Dermis blood vessel endothelial cell (primary cell): ENCODE results near the gene HCK. TPM values are rescaled to one million over a fixed set of nuclear protein-coding genes. Genes with fewer than 3 reads are reported as not detected.

Experiments
- DNase-seq: peaks from one replicate; pipeline ENCODE4 v3.0.0; 2010
- total RNA-seq: library from RNA; depleted of rRNA; stranded (reverse); fragments of >200 nt; gene quantifications from 2 replicates; pipeline ENCODE4 v1.2.3, GENCODE V29; 2014

HCK gene
- total RNA-seq, 1 donor from 2014 or later: not detected

DNA sequence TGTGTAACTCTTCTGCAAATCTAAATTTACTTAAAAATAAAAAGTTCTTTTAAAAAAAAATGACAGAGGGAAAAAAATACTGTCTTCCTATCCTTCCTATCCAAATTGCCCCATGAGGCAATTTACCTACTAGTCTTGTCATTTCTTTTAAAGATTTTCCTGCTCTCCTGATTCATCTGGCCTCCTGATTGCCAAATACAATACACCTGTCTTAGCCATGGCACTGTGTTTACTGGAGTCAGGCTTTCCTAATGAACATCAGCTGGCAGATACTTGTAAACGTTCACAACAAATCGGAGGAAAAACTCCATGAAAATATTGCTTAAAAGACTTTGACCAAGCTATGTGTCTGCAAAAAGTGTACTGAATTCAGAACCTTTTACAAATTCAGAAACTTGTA, 78.9 kb downstream of the HCK start:
- DNase-seq: no peak

DNA sequence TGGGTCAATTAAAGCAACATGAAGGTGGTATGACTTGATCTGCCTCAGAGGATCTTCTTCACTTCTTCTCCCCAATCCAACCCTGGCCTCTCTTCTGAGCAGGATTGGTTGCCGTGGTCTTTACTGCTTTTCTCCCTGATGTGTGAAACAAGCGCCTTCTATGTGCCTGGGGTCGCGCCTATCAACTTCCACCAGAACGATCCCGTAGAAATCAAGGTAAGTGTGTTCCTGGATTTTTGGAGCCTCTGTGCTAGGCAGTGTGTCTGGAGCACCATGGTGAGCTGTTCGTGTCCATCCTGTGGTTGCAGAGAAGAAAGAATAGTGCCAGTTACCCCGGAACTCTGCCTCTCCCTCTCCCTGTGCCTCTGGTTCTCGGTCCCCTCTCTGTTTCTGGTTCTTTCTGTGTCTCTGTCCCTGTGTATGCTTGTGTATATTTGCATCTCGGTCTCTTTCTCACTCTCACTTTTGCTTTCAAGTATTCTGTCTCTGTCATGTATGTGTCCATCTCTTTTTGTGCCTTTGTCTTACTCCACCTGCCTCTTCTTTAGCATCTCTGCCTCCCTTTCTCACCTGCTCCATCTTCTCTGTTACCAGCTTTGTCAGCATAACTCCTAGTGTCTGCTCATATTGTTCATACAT, 81.0 kb downstream of the HCK start:
- no peak for DNase-seq

DNA sequence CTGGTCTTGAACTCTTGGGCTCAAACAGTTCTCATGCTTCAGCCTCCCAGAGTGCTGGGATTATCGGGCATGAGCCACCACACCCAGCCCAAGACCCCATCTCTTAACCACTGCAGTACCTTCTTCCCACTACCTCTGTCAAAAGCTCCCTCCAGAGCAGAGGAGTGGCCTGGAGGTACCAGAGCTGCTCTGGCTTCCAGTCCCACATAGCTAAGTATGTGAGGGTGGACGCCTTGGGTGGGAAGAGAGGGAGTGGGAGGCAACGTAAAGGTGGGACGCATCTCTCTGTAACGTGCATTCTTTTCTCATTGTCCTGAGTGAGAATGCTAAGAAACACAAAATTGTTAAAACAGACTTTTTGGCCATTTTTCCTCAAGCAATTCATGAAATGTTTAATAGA, 82.0 kb downstream of the HCK start:
- no peak for DNase-seq

DNA sequence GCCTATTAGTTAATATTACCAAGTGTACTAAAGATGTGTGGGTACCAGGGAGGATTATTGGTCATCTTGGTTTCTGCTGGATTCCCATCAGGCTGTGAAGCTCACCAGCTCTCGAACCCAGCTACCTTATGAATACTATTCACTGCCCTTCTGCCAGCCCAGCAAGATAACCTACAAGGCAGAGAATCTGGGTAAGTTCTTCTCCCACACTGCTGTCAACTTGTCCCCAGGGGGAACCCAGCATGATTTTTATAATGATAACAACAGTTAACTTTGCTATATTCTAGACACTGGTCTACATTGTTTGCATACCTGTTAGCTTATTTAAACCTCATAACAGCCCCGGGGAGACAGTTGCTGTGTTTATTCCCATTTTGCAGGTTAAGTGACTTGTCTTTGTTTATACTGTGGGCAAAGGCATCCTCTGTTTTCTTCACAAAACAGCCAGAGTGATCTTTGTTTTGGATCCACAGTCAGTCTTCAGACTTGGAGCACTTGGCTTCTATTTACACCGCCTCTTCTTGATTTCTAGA, 84.0 kb downstream of the HCK start:
- DNase-seq: no peak

- no peak for DNase-seq
These were observed 86.9 kb downstream of the HCK start for GRCh38 chr20:32138921-32139320.

DNA sequence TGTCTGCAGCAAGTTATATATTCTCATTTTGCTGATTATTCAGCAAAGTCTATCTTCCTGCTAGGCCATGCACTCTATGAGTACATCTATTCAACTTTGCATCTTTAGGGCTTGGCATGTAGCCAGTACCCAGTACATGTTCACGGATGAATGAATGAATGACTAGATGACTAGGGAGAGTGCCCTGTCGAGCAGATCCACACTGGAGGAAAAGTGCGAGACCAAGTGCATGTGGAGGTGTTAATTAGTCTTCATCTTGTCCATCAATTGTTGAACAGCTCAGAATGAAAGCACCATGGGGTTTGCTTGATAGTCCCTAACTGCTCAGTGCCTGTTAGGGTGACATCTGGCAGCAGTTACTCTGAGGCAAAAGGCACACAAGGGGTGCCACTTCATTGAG, 87.9 kb downstream of the HCK start:
- no peak for DNase-seq

GRCh38 chr20:32140603-32141002, 88.6 kb downstream of the HCK start:
- DNase-seq: no peak

GRCh38 chr20:32141465-32141980, 89.5 kb downstream of the HCK start:
- DNase-seq: no peak

DNA sequence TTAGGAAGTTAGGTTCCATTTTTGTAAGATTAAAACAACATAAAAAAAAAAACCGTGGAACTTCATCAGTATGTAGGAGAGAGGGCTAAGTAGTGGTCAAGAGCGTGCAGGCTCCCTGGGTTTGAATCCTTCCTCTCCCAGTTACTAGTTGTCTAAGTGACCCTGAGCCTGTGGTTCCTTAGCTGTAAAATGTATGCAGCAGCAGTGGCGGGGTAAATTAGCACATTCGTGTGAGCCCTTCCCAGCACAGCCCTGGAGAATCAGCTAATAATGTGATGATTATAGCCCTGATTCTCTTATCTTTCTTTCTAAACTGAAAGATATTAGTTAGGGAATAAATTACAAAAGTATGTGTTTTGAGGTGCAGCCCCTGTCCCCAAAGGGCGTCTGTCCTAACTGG, 90.0 kb downstream of the HCK start:
- no peak for DNase-seq

DNA sequence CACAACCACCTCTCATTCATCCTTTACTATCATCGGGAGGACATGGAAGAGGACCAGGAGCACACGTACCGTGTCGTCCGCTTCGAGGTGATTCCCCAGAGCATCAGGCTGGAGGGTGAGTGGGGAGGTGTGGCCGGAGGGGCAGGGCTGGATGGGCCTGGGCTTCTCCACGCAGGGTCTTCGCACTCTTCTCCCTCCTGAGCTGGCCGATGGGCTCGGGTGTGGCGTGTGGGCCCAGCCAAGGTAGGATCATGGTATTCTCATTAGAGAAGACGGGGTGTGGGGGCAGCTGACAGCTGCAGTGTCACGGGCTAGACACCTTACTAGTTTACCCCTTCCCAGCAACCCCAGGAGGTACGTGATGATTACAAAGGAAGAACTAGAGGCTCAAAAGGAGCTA, 90.9 kb downstream of the HCK start:
- no peak for DNase-seq

DNA sequence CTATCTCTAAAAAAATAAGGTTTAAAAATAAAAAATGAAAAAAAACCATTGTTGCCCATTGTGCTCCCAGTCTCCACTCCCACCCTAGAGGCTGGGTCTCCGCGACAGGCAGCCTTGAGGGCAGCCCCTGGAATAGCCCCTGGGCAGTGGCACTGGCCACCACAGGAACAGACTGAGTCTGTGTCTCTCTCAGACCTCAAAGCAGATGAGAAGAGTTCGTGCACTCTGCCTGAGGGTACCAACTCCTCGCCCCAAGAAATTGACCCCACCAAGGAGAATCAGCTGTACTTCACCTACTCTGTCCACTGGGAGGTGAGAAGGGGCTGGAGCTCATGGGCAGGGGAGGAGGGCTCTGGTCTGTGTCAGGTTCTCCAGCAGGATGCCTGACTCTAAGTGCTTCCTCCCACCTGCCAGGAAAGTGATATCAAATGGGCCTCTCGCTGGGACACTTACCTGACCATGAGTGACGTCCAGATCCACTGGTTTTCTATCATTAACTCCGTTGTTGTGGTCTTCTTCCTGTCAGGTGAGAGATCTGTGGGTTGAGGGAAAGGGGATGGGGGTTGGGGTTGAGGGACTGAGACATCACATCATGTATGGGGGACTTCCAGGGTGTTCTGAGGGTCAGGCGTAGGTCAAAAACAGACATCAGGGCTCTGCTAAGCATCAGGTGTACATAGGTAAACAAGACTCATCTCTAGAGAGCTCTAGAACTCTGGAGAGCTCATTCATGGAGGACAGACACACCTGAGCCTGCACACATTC, 93.0 kb downstream of the HCK start:
- no peak for DNase-seq

DNA sequence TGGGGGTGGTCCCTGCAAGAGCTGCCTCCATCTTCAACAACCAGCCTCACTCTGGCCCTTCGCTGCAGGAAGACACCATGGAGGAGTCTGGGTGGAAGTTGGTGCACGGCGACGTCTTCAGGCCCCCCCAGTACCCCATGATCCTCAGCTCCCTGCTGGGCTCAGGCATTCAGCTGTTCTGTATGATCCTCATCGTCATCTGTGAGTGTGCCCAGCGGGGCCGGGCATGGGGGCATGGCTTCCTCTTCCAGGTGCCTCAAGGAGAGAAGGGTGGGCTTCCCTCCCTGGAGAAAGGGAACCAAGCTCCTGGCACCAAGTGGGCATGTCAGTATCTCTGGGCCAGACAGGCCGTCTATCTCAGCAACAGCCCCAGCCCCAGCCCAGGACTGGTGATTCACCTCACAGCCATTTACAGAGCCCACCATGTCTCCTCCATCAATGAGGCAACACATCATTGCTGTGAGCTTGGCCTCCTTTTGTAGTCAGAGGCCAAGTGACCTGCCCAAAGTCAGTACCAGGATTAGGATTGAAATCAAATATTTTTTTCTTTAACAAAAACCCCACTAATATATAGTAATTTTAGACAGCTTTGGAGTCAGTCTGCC, 97.6 kb downstream of the HCK start:
- no peak for DNase-seq

GRCh38 chr20:32150291-32150848, 98.3 kb downstream of the HCK start:
- no peak for DNase-seq

Other genes with a start within 250 kb of the HCK start
- 8.5 and 8.7 TPM in 2 replicates for gene MYLK2, start 232.9 kb upstream of the HCK start, total RNA-seq
- gene FOXS1, start 206.6 kb upstream of the HCK start, total RNA-seq: 0.09 TPM in 1 of 2 replicates, not detected in the other
- 0.14 and 0.34 TPM in 2 replicates for gene DUSP15, start 181.7 kb upstream of the HCK start, total RNA-seq
- gene TTLL9, start 181.6 kb upstream of the HCK start, total RNA-seq: 0.14 TPM in 1 of 2 replicates, not detected in the other
- gene PDRG1, start 100.2 kb upstream of the HCK start, total RNA-seq: 4.4 and 5.2 TPM in 2 replicates
- under 0.01 TPM in 1 of 2 replicates, not detected in the other for gene XKR7, start 84.1 kb upstream of the HCK start, total RNA-seq
- 31.1 and 35.5 TPM in 2 replicates for gene CCM2L, start 41.8 kb upstream of the HCK start, total RNA-seq
- 33.5 and 41.3 TPM in 2 replicates for gene TM9SF4, start 57.5 kb downstream of the HCK start, total RNA-seq
- 2.6 and 4.1 TPM in 2 replicates for gene PLAGL2, start 155.5 kb downstream of the HCK start, total RNA-seq
- gene POFUT1, start 155.6 kb downstream of the HCK start, total RNA-seq: 35.2 and 49.7 TPM in 2 replicates
- gene KIF3B, start 225.4 kb downstream of the HCK start, total RNA-seq: 24.0 and 34.0 TPM in 2 replicates